HepG2 (cell line): Measurements from ENCODE around the gene CYP17A1.

Experiments used
- CREB1 ChIP-seq, 2 experiments: fragments of 450-650 bp in 1 of 2; IDR thresholded peaks; 2 replicates each; pipeline ENCODE4 v1.6.1; 2016 to 2017; ENCODE audit warnings: control low read depth in 1 of 2, mild to moderate bottlenecking in 1 of 2, missing compliant biosample characterization in 1 of 2, missing genetic modification characterization in 1 of 2
- JUN ChIP-seq: sonication (generic); formaldehyde crosslinking; IDR thresholded peaks from 2 replicates; pipeline ENCODE4 v1.4.0; 2020; ENCODE audit warnings: mild to moderate bottlenecking, missing genetic modification reagents
- NFATC3 ChIP-seq: sonication (generic); formaldehyde crosslinking; IDR thresholded peaks from 2 replicates; pipeline ENCODE4 v1.5.1; 2020; ENCODE audit warnings: mild to moderate bottlenecking, missing genetic modification reagents
- ZNF792 ChIP-seq: IDR thresholded peaks from 2 replicates; pipeline ENCODE4 v1.6.1; 2016
- TF ChIP-seq, protein P1 (sequence below): sonication (generic); formaldehyde crosslinking; IDR thresholded peaks from 2 replicates; pipeline ENCODE4 v1.5.0; 2020; ENCODE audit warnings: mild to moderate bottlenecking, missing genetic modification reagents, moderate library complexity

DNA sequence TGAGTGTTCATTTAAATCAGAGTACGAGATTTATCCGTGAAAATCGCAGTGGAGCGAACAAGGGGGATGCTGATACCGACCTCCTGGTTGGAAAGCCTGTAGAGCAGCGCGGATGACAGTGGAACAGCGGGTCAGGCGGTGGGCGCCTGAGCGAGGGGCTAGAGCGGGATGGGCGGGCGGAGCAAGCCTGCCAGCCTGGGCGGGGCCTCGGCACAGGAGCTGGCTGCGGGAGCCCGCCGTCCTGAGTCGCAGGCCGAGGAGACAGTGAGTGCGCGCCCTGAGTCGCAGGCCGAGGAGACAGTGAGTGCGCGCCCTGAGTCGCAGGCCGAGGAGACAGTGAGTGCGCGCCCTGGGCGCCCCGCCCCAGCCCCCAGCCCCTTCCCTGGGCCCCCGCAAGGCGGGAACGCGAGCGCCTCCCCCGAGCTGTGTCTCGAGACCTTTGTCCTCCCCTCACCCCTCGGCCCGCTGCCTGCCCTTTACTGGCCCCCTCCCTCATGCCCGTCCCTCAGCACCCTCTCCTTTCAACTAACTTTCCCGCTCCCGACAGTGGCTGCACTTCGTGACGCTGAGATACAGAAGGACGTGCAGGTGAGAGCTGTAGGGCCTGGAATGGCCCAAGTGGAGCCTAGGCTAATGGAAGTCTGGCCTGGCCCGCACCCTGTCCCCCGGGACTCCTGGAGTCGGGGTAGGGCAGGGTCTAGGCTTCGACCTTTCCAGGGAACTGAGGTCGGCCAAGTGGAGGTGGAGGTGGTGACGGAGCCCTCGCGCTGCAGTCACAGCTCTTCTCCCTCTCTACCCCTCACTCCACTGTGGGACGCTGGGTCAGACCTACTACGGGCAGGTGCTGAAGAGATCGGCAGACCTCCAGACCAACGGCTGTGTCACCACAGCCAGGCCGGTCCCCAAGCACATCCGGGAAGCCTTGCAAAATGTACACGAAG, 32.3 kb upstream of the CYP17A1 start, which contains the start of gene AS3MT:
- TF ChIP-seq ZNF792 (CRISPR knock-in tag) (no peak), NFATC3 (CRISPR knock-in tag) (no peak), CREB1 (IDR thresholded peaks at IDR 0.05) (no peak), CREB1 (CRISPR knock-in tag; IDR thresholded peaks at IDR 0.05) (no peak), JUN (peak; percentile 57; the same call in 1 of the 2 replicates)
- TF ChIP-seq, protein P1, sequence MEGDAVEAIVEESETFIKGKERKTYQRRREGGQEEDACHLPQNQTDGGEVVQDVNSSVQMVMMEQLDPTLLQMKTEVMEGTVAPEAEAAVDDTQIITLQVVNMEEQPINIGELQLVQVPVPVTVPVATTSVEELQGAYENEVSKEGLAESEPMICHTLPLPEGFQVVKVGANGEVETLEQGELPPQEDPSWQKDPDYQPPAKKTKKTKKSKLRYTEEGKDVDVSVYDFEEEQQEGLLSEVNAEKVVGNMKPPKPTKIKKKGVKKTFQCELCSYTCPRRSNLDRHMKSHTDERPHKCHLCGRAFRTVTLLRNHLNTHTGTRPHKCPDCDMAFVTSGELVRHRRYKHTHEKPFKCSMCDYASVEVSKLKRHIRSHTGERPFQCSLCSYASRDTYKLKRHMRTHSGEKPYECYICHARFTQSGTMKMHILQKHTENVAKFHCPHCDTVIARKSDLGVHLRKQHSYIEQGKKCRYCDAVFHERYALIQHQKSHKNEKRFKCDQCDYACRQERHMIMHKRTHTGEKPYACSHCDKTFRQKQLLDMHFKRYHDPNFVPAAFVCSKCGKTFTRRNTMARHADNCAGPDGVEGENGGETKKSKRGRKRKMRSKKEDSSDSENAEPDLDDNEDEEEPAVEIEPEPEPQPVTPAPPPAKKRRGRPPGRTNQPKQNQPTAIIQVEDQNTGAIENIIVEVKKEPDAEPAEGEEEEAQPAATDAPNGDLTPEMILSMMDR (CRISPR knock-in tag), result no peak; the same call in 1 of the 2 replicates
